Activated CD8-positive, alpha-beta memory T cell treated with anti-CD3 and anti-CD28 coated beads, Interleukin-2, amount 50 U/mL, for 24 hours (primary cell): Measurements from ENCODE around the gene TOPBP1.
A peak's percentile ranks its signal among the peaks of the same experiment; 100 is the strongest.

Experiments used
- DNase-seq: peaks from one replicate; pipeline ENCODE4 v3.0.0-alpha.2; 2020; ENCODE audit errors: extremely low read depth

The TOPBP1 gene

GRCh38 chr3:133608388-133608787, 53.4 kb downstream of the TOPBP1 start:
- no peak for DNase-seq

DNA sequence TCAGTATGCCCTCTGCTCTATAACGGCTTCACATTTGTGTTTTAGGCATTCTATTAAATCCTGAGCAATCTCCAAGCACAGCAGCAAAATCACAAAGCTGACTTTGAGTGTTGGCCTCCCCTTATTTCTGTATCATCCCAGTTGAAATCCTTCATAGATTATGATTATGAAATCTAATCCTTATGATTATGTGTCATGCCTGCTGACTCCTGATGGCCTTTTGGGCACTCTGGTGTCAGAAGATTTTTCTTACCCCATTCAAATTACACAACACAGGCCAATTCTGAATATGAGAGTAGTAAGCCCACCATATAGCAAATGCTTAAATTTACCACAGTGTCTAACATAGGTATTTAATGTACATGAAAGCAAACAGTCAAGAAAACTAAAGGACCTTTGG, 53.9 kb downstream of the TOPBP1 start:
- DNase-seq, result no peak

DNA sequence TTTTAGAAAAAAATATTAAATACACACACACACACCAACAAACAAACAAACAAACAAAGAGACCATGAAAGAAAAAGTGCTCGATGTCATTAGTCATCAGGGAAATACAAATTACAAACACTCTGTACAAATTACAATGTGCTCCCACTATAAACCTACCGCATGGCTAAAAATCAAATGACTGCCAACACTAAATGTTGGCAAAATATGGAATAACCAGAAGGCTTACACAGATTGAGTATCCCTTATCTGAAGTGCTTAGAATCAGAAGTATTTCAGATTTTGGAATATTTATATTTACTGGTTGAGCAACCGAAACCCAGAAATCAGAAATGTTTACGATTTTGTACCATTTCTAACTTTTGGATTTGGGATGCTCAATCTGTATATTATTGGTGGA, 54.8 kb downstream of the TOPBP1 start:
- no peak for DNase-seq

- DNase-seq, result no peak
These were observed 55.4 kb downstream of the TOPBP1 start for GRCh38 chr3:133606342-133606741.

DNA sequence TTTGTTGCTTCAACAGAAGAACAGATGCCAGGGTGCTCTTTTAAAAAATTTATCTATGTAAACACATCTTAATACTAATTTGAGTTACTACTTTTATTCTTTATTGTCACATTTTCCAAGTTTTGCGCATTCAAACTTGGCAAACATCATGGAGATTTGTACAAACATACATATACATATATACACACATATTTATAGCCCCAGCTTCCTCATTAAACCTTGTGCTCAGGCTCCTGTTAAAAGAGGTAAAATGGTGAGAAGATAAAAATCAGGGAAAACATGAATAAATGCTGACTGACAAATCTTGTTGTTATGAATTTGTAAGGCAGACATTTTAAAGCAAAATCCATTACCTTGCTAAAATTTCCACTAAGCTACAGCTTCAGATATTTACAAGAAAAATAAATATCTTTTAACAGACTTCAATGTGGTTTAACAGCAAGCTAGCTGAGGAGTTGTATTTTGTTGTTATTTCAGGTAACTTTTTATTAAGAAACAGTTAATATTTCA, 61.1 kb downstream of the TOPBP1 start:
- DNase-seq, result no peak

GRCh38 chr3:133599280-133599679, 62.5 kb downstream of the TOPBP1 start:
- DNase-seq, result no peak

DNA sequence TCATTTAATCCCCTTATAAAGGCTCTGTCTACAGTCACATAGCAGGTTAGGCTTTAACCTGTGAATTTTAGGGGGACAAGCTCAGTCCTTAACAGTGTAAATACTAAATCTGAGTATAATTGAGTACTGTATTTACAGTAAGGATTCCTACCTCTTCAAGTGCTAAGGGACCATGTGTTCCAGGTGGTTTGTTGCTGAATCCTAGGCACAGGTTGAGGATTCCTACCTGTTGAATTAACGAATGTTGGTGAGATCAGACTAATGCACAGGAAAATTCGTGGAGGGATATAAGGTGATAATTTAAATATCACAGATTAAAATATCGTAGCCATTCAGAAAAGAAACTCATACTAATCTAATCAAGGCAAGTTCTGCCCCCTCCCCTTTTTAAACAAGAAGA, 63.3 kb downstream of the TOPBP1 start:
- no peak for DNase-seq

DNA sequence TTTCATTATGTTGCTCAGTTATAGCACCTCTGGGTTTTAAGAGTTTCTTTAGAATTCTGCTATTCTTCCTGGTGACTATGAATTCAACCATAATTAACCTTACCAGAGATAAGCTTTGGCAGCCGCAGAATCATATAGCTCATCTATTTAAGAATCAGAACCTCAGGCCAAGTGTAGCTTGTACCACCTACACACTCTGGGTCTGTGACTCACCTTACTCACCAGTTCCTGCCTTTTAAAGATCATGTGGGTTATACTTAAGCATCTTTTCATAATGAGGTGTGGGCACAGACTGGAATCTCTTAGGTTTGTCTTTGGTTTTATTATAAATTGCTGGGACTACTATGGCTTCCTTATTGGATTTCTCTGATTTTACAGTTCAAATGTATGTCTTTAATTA, 66.4 kb downstream of the TOPBP1 start:
- DNase-seq, result no peak

DNA sequence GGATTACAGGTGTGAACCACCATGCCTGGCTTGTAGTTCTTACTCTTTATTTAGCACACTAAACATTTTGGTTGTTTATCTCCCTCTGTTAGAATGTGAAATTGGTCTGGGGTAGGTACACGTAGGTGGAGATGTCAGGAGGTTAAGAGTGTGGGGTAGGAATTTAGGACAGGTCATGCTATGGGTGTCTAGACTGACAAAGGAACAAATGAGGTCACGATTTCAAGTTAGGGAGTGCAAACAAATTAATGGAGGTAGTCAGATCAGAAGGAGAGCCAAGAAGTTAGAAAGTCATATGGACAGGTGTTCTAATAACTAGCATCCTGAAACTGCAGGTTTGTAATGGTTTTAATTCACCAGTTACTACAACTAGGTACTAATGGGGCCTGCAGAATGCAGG, 68.5 kb downstream of the TOPBP1 start:
- DNase-seq, result no peak

- no peak for DNase-seq
These were observed 68.9 kb downstream of the TOPBP1 start for GRCh38 chr3:133592843-133593242.

DNA sequence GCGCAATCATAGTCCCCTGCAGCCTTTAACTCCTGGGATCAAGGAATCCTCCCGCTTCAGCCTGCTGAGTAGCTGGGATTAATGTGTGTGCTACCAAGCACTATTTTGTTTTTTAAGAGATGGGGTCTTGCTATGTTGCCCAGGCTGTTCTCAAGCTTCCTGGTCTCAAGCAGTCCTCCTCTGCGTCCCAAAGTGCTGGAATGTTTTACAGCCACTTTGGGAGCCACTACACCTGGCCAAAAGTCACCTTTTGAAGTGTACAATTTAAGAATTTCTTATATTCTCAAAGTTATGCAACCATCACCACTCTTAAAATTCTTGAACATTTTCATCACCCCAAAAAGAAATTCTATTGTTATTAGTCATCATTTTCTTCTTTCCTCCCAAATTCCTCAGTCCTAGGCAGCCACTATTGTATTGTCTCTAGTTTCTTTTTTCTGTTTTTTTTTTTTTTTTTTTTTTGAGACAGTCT, 70.4 kb downstream of the TOPBP1 start:
- no peak for DNase-seq

DNA sequence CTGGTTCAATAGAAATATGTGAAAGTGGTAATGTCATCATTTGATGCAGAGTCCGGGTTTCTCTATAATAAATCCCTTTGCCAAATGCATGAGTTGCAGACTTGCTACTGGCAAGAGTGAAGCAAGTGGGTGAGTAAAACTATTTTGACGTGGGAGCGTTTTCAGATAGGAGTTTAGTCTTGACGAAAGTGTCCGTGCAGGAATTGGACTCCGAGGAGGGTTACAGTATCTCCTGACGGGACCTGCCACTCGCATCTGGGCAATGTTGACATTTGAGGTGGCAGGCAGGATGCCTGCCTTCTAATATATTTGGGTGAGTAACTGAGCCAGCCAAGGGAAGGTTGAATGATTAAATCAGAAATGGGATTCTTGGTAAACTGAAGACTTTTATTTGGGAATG, 72.2 kb downstream of the TOPBP1 start:
- no peak for DNase-seq

DNA sequence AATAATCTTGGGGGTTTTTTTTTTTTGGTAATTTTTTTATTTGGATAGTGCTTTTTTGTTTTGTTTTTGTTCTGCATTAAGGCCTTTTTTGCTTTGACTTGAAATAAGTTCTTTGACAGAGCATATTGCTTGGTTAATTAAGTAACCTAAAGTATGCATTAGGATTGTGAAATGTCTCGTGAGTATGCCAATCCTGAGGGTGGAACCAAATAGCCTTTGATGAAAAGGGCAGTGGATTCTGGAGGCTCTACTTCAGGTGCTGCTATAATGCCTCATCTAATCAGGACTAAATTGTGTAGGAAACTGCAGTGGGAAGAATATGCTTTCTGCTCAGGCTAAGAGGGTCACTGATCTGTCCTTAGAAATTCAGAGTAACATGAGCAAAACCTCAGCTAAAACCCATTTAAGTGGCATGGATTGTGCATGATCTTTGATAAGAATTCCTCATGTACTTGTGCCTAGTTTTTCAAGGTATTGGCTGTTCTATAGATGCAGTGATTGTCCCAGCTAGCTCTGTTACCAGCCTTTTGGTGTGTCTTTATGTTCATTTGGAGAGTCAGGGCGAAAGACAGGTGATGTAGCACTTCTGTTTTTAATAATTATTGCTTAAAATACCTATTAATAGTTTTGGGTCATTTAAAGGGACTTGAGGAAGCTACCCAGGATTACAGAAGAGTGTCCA, 72.8 kb downstream of the TOPBP1 start:
- no peak for DNase-seq

GRCh38 chr3:133588035-133588434, 73.7 kb downstream of the TOPBP1 start:
- no peak for DNase-seq

DNA sequence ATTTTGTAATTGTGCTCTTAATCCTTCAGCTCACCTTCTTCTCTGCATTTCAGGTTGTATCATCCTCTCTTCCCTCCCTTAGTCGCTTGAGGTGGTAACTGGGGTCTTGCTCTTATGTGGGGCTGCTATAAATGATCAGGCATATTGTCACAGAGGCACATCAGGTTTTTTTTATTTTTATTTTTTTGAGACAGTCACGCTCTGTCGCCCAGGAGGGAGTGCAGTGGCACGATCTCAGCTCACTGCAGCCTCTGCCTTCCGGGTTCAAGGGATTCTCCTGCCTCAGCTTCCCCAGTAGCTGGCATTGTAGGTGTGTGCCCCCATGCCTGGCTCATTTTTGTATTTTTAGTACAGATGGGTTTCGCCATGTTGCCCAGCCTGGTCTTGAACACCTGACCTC, 78.3 kb downstream of the TOPBP1 start:
- no peak for DNase-seq

GRCh38 chr3:133578548-133579191, 83.1 kb downstream of the TOPBP1 start:
- no peak for DNase-seq

- DNase-seq, result no peak
These were observed 85.6 kb downstream of the TOPBP1 start for GRCh38 chr3:133576169-133576568.

GRCh38 chr3:133575086-133575485, 86.7 kb downstream of the TOPBP1 start:
- DNase-seq, result no peak

DNA sequence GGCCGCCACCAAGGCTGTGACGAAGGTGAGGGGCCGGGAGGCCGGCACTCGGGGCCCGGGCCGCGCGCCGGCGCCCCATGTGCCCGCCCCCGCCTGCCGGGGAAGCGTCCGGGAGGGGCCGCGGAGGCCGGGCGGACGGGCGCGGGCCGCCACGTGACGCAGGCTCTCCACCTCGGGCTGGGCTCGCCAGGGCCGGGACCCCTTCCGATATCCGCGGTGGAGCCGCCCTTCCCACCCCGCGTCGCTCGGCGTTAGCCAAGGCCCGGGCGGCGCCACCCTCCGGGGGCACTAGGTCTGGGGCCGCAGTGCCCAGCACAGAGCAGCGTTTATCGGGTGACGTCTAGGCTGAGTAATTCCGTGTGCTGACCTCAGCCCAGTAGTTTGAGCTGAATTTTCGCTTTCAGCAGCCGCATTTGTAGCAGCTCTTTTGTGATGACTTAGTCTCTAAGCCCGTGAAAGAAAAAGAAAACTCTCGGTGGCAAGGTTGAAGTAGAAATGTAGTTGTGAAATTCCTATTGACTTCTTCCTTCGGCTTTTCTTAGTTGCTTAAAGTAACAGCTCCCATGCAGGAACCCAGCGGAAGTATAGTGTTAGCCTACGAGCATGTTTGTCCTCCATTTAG, 87.4 kb downstream of the TOPBP1 start:
- DNase-seq, result peak; percentile 26

- DNase-seq, result no peak
These were observed 88.0 kb downstream of the TOPBP1 start, which contains the start of gene CDV3 for GRCh38 chr3:133573629-133574194. Gene CDV3, plus strand, starts transcription at chr3:133573686. Its CDS starts 359 bp downstream, at chr3:133574045.

- peak; percentile 100 for DNase-seq
These were observed 88.6 kb downstream of the TOPBP1 start for GRCh38 chr3:133573054-133573628.
